Sigmoid colon (tissue), 4 donors: ENCODE data around the gene SLBP.

ENCODE experiments used
- POLR2AphosphoS5 ChIP-seq, 4 donors: sonication (generic); formaldehyde crosslinking; IDR thresholded peaks; one replicate each; pipeline ENCODE4 v1.6.1; 2017; ENCODE audit warnings: antibody characterized with exemption in 4 of 4
- TF ChIP-seq, protein P1 (sequence below), 4 experiments: fragments of 450-650 bp in 3 of 4; fragments of 200-600 bp in 1 of 4; IDR thresholded peaks; one replicate each; pipeline ENCODE4 v1.5.1; 2016 to 2019; ENCODE audit warnings: antibody characterized with exemption in 4 of 4, mild to moderate bottlenecking in 3 of 4, moderate library complexity in 2 of 4

DNA sequence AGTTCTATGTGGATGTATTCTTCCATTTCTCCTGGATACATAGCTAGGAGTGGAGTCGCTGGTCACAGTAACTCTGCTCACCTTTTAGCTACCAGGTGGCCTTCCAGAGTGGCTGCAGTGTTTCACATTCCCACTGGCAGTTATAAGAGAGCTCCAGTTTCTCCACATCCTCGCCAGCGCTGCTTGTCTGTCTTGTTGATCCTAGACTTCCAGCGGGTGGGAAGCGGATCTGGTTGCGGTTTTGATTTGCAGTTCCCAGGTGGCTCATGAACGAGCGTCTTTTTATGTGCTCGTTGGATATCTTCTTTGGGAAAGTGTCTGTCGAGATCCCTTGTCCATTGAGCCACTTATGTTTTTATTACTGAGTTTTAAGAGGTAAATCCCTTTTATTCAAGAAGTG is 20.8 kb upstream of the SLBP start:
- TF ChIP-seq, protein P1, sequence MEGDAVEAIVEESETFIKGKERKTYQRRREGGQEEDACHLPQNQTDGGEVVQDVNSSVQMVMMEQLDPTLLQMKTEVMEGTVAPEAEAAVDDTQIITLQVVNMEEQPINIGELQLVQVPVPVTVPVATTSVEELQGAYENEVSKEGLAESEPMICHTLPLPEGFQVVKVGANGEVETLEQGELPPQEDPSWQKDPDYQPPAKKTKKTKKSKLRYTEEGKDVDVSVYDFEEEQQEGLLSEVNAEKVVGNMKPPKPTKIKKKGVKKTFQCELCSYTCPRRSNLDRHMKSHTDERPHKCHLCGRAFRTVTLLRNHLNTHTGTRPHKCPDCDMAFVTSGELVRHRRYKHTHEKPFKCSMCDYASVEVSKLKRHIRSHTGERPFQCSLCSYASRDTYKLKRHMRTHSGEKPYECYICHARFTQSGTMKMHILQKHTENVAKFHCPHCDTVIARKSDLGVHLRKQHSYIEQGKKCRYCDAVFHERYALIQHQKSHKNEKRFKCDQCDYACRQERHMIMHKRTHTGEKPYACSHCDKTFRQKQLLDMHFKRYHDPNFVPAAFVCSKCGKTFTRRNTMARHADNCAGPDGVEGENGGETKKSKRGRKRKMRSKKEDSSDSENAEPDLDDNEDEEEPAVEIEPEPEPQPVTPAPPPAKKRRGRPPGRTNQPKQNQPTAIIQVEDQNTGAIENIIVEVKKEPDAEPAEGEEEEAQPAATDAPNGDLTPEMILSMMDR (IDR thresholded peaks at IDR 0.05), result no peak
- TF ChIP-seq POLR2AphosphoS5 (IDR thresholded peaks at IDR 0.05), result no peak
